ENCODE results near the gene EEF2K. TPM values are rescaled to one million over a fixed set of nuclear protein-coding genes. Genes with fewer than 3 reads are reported as not detected.

The EEF2K gene
- total RNA-seq, 2 experiments from 2014 or later: 25.7 to 26.1 TPM

DNA sequence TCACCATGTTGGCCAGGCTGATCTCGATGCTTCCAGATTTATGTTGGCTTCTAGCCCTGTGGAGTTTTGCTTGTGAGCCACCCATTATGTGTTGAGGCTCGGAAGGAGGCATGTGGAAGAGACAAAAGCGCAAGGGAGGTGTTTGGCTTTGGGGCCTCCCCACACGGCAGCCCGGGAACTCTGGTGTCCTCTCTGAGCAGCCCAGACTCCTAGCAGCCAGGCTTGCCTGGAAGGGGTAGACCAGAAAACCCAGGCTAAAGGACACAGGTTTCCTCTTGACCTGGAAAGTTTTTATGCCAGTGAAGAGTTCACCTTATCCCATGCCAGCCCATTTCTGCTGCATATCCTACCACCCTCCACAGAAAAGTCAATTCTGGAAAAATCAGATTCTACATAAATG is 22.7 kb upstream of the EEF2K start:
- no peaks in the 10 kb centered on the region for H3K27me3 Mint-ChIP-seq
- no peaks in the 10 kb centered on the region for H3K9me3 Mint-ChIP-seq
- H3K27ac Mint-ChIP-seq: no peak overlapping the region
- no peak overlapping the region for H3K4me3 Mint-ChIP-seq
- POLR2A ChIA-PET: no interaction called here
- H3K4me1 Mint-ChIP-seq: peaks cover 3% of the 10 kb centered on the region
- no peaks in the 10 kb centered on the region for H3K36me3 Mint-ChIP-seq
- DNase-seq (no peak), ATAC-seq (ENCODE audit: low read depth) (no peak)

DNA sequence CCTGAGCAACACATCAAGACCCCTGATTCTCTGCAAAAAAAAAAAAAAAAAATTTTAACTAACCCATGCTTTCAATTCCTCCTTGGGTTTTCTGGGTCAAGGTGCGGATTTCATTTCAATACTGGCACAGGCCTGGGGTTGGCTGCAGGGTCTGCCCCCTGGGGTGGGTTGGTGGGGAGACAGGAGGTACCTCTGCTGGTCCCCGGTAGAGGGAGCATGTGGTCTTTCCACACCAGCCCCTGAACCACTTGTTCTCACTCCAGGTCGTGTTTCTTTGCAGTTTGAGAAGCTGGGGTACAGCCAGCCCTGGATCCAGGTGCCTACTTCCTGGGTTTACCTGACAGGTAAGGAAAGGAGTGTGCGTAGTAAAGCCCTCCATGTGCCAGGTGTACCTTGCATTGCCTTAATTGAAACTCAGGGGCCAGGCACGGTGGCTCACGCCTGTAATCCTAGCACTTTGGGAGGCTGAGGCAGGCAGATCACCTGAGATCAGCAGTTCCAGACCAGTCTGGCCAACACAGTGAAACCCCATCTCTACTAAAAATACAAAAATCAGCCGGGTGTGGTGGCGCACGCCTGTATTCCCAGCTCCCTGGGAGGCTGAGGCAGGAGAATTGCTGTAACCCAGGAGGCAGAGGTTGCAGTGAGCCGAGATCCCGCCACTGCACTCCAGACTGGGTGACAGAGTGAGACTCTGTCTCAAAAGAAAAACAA is 22.0 kb upstream of the EEF2K start:
- no peak overlapping the region for H3K4me3 Mint-ChIP-seq
- H3K27me3 Mint-ChIP-seq: no peaks in the 10 kb centered on the region
- peaks cover 8% of the 10 kb centered on the region for H3K4me1 Mint-ChIP-seq
- no peak overlapping the region for H3K27ac Mint-ChIP-seq
- no peaks in the 10 kb centered on the region for H3K9me3 Mint-ChIP-seq
- ATAC-seq (ENCODE audit: low read depth) (no peak), DNase-seq (no peak)
- no peaks in the 10 kb centered on the region for H3K36me3 Mint-ChIP-seq
- POLR2A ChIA-PET: no interaction called here

DNA sequence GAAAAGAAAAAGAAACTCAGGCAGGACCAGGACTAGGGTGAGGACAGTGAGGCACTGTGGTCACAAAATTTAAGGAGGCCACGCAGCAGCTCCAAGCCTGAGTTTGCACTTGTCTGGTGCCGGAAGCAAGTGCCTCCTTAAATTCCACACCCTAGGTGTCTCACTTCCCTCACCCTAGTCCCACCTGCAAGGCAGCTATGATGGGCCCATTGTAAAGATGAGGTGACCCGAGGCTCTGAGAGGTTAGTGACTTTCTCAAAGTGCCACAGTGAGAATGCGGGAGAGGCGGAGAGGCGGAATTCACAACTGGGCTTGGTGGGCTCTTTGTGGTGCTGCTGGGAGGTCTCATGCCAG is 21.5 kb upstream of the EEF2K start:
- H3K4me3 Mint-ChIP-seq: no peak overlapping the region
- peaks cover 14% of the 10 kb centered on the region for H3K4me1 Mint-ChIP-seq
- no peaks in the 10 kb centered on the region for H3K27me3 Mint-ChIP-seq
- DNase-seq (no peak), ATAC-seq (ENCODE audit: low read depth) (no peak)
- POLR2A ChIA-PET: no interaction called here
- no peaks in the 10 kb centered on the region for H3K9me3 Mint-ChIP-seq
- H3K36me3 Mint-ChIP-seq: no peaks in the 10 kb centered on the region
- H3K27ac Mint-ChIP-seq: no peak overlapping the region

DNA sequence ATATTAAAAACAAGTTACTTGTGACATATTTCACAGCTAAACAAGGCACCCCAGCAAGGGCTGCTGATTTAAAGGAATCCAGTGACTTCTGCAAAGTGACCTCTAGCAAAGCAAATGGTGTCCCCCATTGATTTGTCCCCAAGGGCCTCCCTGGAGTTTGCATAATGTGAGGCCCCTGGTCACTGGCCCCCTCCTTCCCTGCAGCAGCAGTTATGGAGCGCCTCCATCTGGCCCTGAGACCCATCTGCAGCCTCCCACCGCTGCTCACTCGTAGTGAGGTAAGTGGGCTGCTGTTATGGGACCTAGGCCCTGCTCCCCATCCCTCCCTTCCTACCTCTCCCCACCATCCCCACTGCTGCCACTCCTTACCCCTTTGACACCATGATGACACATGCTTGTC is 19.6 kb upstream of the EEF2K start:
- H3K27ac Mint-ChIP-seq: no peak overlapping the region
- POLR2A ChIA-PET: interaction anchor here (0.7 kb wide), 1 partner anchor 184 kb away, joined by 10 read pairs; no protein-coding TSS in a partner anchor
- H3K36me3 Mint-ChIP-seq: no peaks in the 10 kb centered on the region
- no peak for DNase-seq
- no peak overlapping the region for H3K4me3 Mint-ChIP-seq
- peaks cover 16% of the 10 kb centered on the region for H3K4me1 Mint-ChIP-seq
- no peaks in the 10 kb centered on the region for H3K9me3 Mint-ChIP-seq
- ATAC-seq (ENCODE audit: low read depth): no peak
- H3K27me3 Mint-ChIP-seq: no peaks in the 10 kb centered on the region

DNA sequence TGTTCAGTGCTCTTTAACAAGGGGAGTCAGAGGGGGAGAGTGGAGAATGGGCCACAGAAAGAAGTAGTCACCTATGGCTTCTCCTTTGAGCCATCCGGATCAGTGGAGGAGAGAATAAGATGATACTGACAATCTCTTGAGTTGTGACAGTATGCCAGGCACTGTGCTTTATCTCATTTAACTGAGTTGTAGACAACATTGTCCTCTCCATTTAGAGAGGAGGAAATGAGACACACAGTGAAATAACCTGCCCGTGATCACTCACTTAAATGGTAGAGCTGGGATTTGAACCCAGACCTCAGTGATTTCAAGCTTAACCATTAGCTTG is 17.8 kb upstream of the EEF2K start:
- H3K36me3 Mint-ChIP-seq: no peaks in the 10 kb centered on the region
- POLR2A ChIA-PET: interaction anchor here (0.7 to 2.3 kb wide), 5 partner anchors 18 to 1387 kb away, joined by 3 to 14 read pairs (median 3); partner anchors contain the start of genes EEF2K and UQCRC2
- no peaks in the 10 kb centered on the region for H3K9me3 Mint-ChIP-seq
- H3K27me3 Mint-ChIP-seq: no peaks in the 10 kb centered on the region
- ATAC-seq (ENCODE audit: low read depth) (no peak), DNase-seq (no peak)
- peaks cover 30% of the 10 kb centered on the region for H3K4me1 Mint-ChIP-seq
- H3K27ac Mint-ChIP-seq: peak overlapping the region; percentile 100
- no peak overlapping the region for H3K4me3 Mint-ChIP-seq

DNA sequence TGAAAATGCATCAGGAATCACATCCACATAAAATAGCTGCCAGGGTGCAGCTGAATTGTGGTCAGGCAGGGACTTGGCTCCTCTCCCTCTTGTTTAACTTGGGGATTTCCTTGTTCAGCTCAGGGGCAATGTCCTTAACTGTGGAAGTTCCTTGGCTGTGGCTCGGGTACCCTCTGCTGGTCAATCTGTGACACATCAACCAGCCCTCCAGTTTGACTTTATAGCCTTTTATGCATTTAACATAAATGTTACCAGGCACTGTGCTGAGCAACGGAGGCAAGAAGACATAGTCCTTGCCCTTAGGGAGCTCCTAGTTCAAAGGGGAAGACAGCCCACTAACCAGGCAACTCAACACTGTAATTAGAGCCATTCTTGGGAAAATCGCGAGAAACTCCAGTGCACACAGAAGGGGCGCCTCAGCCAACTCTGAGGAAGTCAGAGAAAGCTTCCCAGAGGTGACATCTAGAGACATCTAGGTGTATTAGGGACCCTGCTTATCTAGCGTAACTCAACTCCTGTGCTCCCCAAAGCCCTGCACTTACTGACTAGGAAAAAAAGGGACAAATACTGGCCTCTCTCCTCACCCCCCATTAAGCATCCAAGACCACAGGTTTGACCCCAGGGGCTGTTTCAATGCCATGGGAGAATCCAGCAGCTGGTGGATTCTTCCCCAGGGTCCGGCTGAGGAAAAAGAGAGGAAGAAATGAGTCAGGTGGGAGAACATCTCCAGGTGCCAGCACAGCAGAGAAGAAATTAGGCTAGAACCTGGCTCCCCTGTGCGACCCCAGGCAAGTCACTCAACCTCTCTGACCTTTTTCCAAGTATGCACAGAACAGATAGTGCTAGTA is 17.3 kb upstream of the EEF2K start:
- no peak for ATAC-seq (ENCODE audit: low read depth)
- H3K4me1 Mint-ChIP-seq: peaks cover 35% of the 10 kb centered on the region
- POLR2A ChIA-PET: interaction anchor here (0.7 to 4.6 kb wide), 7 partner anchors 17 to 1388 kb away, joined by 3 to 27 read pairs (median 3); partner anchors contain the start of genes EEF2K, POLR3E and UQCRC2
- H3K27ac Mint-ChIP-seq: peak overlapping the region; percentile 100
- no peaks in the 10 kb centered on the region for H3K36me3 Mint-ChIP-seq
- no peaks in the 10 kb centered on the region for H3K27me3 Mint-ChIP-seq
- H3K9me3 Mint-ChIP-seq: no peaks in the 10 kb centered on the region
- peak; percentile 58 for DNase-seq
- peak overlapping the region; percentile 98 for H3K4me3 Mint-ChIP-seq

DNA sequence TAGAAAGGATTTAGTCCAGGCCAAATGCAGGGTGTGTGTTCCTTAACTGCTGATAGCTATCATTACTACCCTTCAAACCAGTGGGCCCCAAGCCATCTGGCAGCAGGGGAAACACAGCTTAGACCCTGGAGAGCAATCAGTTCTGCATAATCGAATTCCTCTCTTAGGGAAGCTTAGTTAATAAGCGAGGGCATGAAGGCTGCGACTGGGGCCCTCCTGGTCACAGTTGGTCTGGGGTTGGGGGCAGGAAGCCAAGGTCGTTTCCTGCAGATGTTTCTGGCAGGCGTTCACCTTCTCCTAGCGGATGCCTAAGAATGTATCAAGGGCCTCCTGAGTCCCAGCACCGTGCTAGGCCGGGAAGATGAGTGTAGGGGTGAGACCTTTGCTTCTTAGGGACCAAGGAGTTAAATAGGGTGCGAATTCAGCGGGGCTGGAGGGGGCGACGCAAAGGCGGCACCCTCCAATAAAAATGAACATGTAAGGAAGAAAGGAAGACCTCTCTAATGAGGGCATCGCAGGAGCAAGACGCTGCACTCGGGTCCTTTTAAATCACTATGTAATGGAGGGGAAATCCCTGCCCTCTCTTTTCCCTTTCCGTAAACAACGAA is 16.5 kb upstream of the EEF2K start:
- Mint-ChIP-seq H3K4me1 (peaks cover 40% of the 10 kb centered on the region), H3K4me3 (peak overlapping the region; percentile 98), H3K27me3 (no peaks in the 10 kb centered on the region), H3K9me3 (no peaks in the 10 kb centered on the region), H3K27ac (peak overlapping the region; percentile 100), H3K36me3 (no peaks in the 10 kb centered on the region)
- DNase-seq (peak; percentile 54), ATAC-seq (ENCODE audit: low read depth) (no peak)
- POLR2A ChIA-PET: interaction anchor here (1.3 to 4.6 kb wide), 5 partner anchors 108 to 239 kb away, joined by 3 to 27 read pairs (median 4); partner anchors contain the start of genes MOSMO, POLR3E and UQCRC2

DNA sequence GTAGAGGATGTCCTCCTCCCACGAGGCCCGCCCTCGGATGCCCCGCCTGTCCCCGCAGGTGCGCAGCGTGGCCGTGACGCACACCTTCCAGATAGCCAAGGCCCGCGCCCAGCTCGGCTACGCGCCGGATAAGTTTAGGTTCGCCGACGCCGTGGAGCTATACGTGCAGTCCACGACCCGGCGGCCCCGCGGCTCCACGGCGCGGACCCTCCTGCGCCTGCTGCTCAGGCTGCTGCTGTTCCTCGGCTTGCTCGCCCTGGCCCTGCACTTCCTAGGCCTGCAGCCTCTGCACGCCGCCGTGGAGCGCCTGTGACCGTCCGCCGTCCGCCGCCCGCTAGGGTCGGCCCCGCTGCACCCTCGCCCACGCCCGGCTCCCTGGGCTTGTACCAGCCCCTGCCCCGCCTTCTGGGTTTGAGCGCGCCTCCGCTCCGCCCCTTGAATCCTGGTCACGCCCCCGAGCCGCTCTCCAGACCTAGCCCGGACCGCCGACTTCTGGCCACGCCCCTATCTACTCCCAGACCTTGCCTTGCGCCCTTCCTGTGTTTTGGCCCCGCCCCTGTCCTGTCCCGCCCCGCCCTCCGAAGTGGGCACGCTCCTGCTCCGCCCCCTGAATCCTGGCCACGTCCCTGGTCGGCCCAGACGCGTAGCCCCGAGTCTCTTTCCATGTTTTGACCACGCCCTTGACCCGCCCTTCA is 15.8 kb upstream of the EEF2K start:
- no peaks in the 10 kb centered on the region for H3K9me3 Mint-ChIP-seq
- H3K36me3 Mint-ChIP-seq: no peaks in the 10 kb centered on the region
- DNase-seq: peak; percentile 99
- peak overlapping the region; percentile 100 for H3K27ac Mint-ChIP-seq
- ATAC-seq (ENCODE audit: low read depth): peak; percentile 60
- POLR2A ChIA-PET: interaction anchor here (1.2 to 4.6 kb wide), 7 partner anchors 16 to 369 kb away, joined by 3 to 27 read pairs (median 3); partner anchors contain the start of genes EEF2K, MOSMO, POLR3E and UQCRC2
- H3K27me3 Mint-ChIP-seq: no peaks in the 10 kb centered on the region
- peak overlapping the region; percentile 98 for H3K4me3 Mint-ChIP-seq
- H3K4me1 Mint-ChIP-seq: peaks cover 46% of the 10 kb centered on the region

DNA sequence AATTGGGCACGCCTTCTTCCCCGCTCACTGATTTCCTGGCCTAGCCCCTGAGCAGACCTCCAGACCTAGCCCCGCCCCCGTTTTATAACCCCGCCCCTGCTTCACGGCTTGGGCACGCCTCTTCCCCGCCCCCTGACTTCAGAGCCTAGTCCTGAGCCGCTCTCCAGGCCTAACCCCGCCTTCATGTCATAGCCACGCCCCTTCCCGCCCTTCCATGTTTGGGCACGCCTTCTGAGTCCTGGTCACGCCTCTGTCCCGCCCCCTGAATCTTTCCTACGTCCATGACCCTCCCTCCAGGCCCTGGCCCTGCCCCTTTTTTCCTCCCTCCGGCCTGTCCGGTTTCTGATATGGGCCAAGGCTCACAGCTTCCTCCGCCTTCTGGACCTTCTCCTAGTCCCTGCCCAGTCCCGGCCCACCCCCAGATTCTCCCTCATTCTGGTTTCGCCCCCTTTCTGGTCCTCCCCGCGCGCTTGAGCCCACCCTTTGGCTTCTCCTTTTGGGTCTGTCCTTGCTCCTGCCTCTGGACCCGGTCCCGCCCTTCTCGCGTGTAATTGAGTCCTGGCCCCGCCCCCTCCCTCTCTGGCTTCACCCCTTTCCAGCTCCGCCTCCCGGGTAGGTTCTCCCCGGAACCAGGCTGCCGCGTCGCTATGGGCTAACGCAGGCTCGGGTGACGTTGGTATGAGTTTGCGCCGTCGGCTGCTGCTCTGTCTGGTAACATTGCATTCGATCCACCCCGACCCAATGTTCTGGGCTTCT is 15.1 kb upstream of the EEF2K start:
- Mint-ChIP-seq H3K4me3 (peak overlapping the region; percentile 98), H3K9me3 (no peaks in the 10 kb centered on the region), H3K36me3 (peaks cover 2% of the 10 kb centered on the region), H3K4me1 (peaks cover 50% of the 10 kb centered on the region), H3K27me3 (peaks cover 2% of the 10 kb centered on the region), H3K27ac (peak overlapping the region; percentile 100)
- peak; percentile 60 for ATAC-seq (ENCODE audit: low read depth)
- peak; percentile 93 for DNase-seq
- POLR2A ChIA-PET: interaction anchor here (0.6 to 4.6 kb wide), 11 partner anchors 11 to 1020 kb away, joined by 3 to 27 read pairs (median 4); partner anchors contain the start of genes EEF2K, MOSMO and POLR3E

DNA sequence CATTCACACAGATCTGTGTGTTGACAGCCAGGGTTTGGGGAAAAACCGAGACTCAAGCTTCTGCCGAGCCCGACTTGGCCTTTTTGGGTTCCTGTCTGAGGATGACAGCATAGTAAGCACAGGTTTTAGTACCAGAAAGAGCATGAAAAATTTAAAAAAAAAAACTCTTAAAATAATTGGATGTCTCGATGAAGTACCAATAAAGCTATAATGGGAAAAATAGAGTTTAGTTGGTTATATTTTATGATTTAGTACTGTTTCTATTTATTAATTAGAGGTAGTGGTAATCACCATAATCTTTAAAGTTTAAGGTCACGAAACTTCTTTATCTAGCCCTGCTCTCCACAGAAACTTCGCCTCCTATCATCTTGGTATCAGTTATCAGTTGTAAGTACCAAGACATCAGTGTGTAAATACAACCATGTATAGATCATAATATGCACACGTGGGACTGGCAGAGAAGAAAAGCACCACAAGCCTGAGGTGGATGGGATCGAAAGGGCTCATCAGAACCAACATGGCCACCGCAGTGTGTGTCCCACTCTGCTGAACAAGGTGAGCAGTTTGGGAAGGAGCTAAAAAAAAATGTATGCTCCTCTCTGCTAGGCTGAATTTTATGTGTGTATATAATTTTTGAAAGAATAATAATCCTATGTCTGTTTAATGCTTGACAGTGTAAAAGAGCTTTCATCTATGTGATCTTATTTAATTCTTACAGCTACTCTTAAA is 14.4 kb upstream of the EEF2K start:
- no peak for ATAC-seq (ENCODE audit: low read depth)
- H3K36me3 Mint-ChIP-seq: peaks cover 2% of the 10 kb centered on the region
- H3K9me3 Mint-ChIP-seq: no peaks in the 10 kb centered on the region
- no peak for DNase-seq
- H3K27me3 Mint-ChIP-seq: peaks cover 2% of the 10 kb centered on the region
- peak overlapping the region; percentile 98 for H3K4me3 Mint-ChIP-seq
- H3K27ac Mint-ChIP-seq: peak overlapping the region; percentile 100
- H3K4me1 Mint-ChIP-seq: peaks cover 53% of the 10 kb centered on the region
- POLR2A ChIA-PET: interaction anchor here (0.6 to 4.6 kb wide), 10 partner anchors 10 to 508 kb away, joined by 3 to 27 read pairs (median 4); partner anchors contain the start of genes EEF2K and POLR3E

DNA sequence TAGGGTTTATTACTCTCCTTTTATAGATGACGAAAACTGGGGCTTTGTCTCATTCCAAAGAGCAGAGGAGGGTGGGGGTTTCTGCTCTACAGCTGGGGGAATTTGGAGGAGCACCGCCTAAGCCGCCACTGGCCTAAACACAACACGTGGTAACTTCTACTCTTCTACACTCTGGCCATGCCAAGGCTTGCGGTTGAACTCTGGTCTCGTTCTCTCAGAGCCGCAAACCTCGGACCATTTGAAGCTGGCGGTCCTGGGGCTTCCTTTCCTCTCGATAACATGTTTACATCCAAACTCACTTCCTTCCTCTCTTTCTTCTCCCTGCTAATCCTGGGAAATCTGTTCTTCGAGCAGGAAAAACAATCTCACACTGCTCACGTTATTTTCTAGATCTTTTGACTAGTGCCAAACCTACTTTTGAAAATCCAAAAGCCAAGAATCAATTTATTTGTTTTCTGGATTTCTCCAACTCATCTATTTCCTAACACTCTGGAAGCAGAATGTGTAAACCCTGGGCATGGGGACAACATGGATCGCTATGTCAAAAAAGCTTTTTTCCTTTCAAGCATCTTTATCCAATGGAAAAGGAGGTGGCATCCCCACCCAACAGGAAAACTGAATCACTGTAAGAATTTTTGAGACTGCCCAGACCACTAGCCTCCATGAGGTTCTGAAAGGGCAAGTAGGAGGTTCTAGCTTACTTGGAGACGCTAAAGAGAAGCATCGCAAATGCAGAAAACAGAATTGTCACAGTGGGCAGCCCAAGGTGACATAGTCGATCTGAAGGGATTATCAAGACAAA is 13.6 kb upstream of the EEF2K start:
- ATAC-seq (ENCODE audit: low read depth) (peak; percentile 4), DNase-seq (peak; percentile 76)
- Mint-ChIP-seq H3K4me3 (peak overlapping the region; percentile 98), H3K4me1 (peaks cover 55% of the 10 kb centered on the region), H3K27me3 (peaks cover 4% of the 10 kb centered on the region), H3K9me3 (no peaks in the 10 kb centered on the region), H3K27ac (peak overlapping the region; percentile 92), H3K36me3 (peaks cover 2% of the 10 kb centered on the region)
- POLR2A ChIA-PET: interaction anchor here (1.2 to 4.6 kb wide), 5 partner anchors 9 to 185 kb away, joined by 3 to 27 read pairs (median 5); partner anchors contain the start of genes EEF2K and POLR3E
